Measurements from ENCODE around the gene IMMP2L. TPM values are rescaled to one million over a fixed set of nuclear protein-coding genes. Genes with fewer than 3 reads are reported as not detected.
"Not testable (repeated sequence)": the region's sequence is repeated elsewhere in the genome, so short reads cannot be mapped to it uniquely, and the experiment has no call there.

The IMMP2L gene
- polyA plus RNA-seq, 4 donors, result 10.5 to 20.1 (median 14.1) TPM

GRCh38 chr7:110669410-110669809 lies 892.9 kb downstream of the IMMP2L start:
- Histone ChIP-seq H3K27me3 (ENCODE audit: control insufficient read depth in 3 of 3, insufficient read depth in 3 of 3, low read length in 3 of 3) (no peaks in the 10 kb centered on the region), H3K9me3 (ENCODE audit: control insufficient read depth in 2 of 2, insufficient read depth in 1 of 2, low read depth in 1 of 2, low read length in 1 of 2) (peaks cover 0 to 20% of the 10 kb centered on the region in 2 donors), H3K4me1 (ENCODE audit: control insufficient read depth in 3 of 3, insufficient read depth in 2 of 3, low read depth in 1 of 3, low read length in 2 of 3) (no peaks in the 10 kb centered on the region), H3K36me3 (ENCODE audit: control insufficient read depth in 3 of 3, insufficient read depth in 2 of 3, low read depth in 1 of 3, low read length in 3 of 3) (no peaks in the 10 kb centered on the region), H3K27ac (ENCODE audit: low read depth in 1 of 3, low read length in 2 of 3) (no peak overlapping the region), H3K4me3 (ENCODE audit: low read depth in 1 of 3, low read length in 3 of 3) (no peak overlapping the region)
- DNase-seq, result no peak
- WGBS, 3 donors, result 91 to 95% (median 93%) methylated on average over 5 of the region's 5 CpGs
- no peak for FAIRE-seq

GRCh38 chr7:110664803-110665202 lies 897.5 kb downstream of the IMMP2L start:
- Histone ChIP-seq H3K9me3 (ENCODE audit: control insufficient read depth in 2 of 2, insufficient read depth in 1 of 2, low read depth in 1 of 2, low read length in 1 of 2) (peaks cover 0 to 24% of the 10 kb centered on the region in 2 donors), H3K36me3 (ENCODE audit: control insufficient read depth in 3 of 3, insufficient read depth in 2 of 3, low read depth in 1 of 3, low read length in 3 of 3) (no peaks in the 10 kb centered on the region), H3K4me1 (ENCODE audit: control insufficient read depth in 3 of 3, insufficient read depth in 2 of 3, low read depth in 1 of 3, low read length in 2 of 3) (no peaks in the 10 kb centered on the region), H3K4me3 (ENCODE audit: low read depth in 1 of 3, low read length in 3 of 3) (no peak overlapping the region), H3K27me3 (ENCODE audit: control insufficient read depth in 3 of 3, insufficient read depth in 3 of 3, low read length in 3 of 3) (no peaks in the 10 kb centered on the region), H3K27ac (ENCODE audit: low read depth in 1 of 3, low read length in 2 of 3) (no peak overlapping the region)
- WGBS, 3 donors, result 81 to 96% (median 92%) methylated on average over 4 of the region's 4 CpGs
- no peak for FAIRE-seq
- DNase-seq, result no peak

GRCh38 chr7:110660637-110661036 lies 901.7 kb downstream of the IMMP2L start:
- DNase-seq; H3K27me3 ChIP-seq (ENCODE audit: control insufficient read depth in 3 of 3, insufficient read depth in 3 of 3, low read length in 3 of 3); H3K4me3 ChIP-seq (ENCODE audit: low read depth in 1 of 3, low read length in 3 of 3); H3K4me1 ChIP-seq (ENCODE audit: control insufficient read depth in 3 of 3, insufficient read depth in 2 of 3, low read depth in 1 of 3, low read length in 2 of 3); FAIRE-seq; H3K36me3 ChIP-seq (ENCODE audit: control insufficient read depth in 3 of 3, insufficient read depth in 2 of 3, low read depth in 1 of 3, low read length in 3 of 3); H3K27ac ChIP-seq (ENCODE audit: low read depth in 1 of 3, low read length in 2 of 3): not testable (repeated sequence)
- H3K9me3 ChIP-seq (ENCODE audit: control insufficient read depth in 2 of 2, insufficient read depth in 1 of 2, low read depth in 1 of 2, low read length in 1 of 2), result peaks cover 0 to 27% of the 10 kb centered on the region in 2 donors
- 86 to 91% (median 87%) methylated on average over 7 of the region's 7 CpGs for WGBS, 3 donors

- Histone ChIP-seq H3K9me3 (ENCODE audit: control insufficient read depth in 2 of 2, insufficient read depth in 1 of 2, low read depth in 1 of 2, low read length in 1 of 2) (no peaks in the 10 kb centered on the region), H3K27ac (ENCODE audit: low read depth in 1 of 3, low read length in 2 of 3) (no peak overlapping the region), H3K4me1 (ENCODE audit: control insufficient read depth in 3 of 3, insufficient read depth in 2 of 3, low read depth in 1 of 3, low read length in 2 of 3) (no peaks in the 10 kb centered on the region), H3K4me3 (ENCODE audit: low read depth in 1 of 3, low read length in 3 of 3) (no peak overlapping the region), H3K27me3 (ENCODE audit: control insufficient read depth in 3 of 3, insufficient read depth in 3 of 3, low read length in 3 of 3) (no peaks in the 10 kb centered on the region), H3K36me3 (ENCODE audit: control insufficient read depth in 3 of 3, insufficient read depth in 2 of 3, low read depth in 1 of 3, low read length in 3 of 3) (no peaks in the 10 kb centered on the region)
- FAIRE-seq (no peak), DNase-seq (no peak)
- WGBS, 3 donors, result 73 to 79% (median 77%) methylated on average over 3 of the region's 3 CpGs
Observed at GRCh38 chr7:110650328-110650727, 912.0 kb downstream of the IMMP2L start.

- DNase-seq (no peak), FAIRE-seq (no peak)
- H3K27ac ChIP-seq (ENCODE audit: low read depth in 1 of 3, low read length in 2 of 3), result no peak overlapping the region
- no peak overlapping the region for H3K4me3 ChIP-seq (ENCODE audit: low read depth in 1 of 3, low read length in 3 of 3)
- H3K9me3 ChIP-seq (ENCODE audit: control insufficient read depth in 2 of 2, insufficient read depth in 1 of 2, low read depth in 1 of 2, low read length in 1 of 2), result no peaks in the 10 kb centered on the region
- H3K27me3 ChIP-seq (ENCODE audit: control insufficient read depth in 3 of 3, insufficient read depth in 3 of 3, low read length in 3 of 3), result no peaks in the 10 kb centered on the region
- no peaks in the 10 kb centered on the region for H3K4me1 ChIP-seq (ENCODE audit: control insufficient read depth in 3 of 3, insufficient read depth in 2 of 3, low read depth in 1 of 3, low read length in 2 of 3)
- WGBS, 3 donors, result 86 to 92% (median 89%) methylated on average over 4 of the region's 4 CpGs
- H3K36me3 ChIP-seq (ENCODE audit: control insufficient read depth in 3 of 3, insufficient read depth in 2 of 3, low read depth in 1 of 3, low read length in 3 of 3), result no peaks in the 10 kb centered on the region
Observed at GRCh38 chr7:110647266-110647665, 915.0 kb downstream of the IMMP2L start.

- Histone ChIP-seq H3K4me1 (ENCODE audit: control insufficient read depth in 3 of 3, insufficient read depth in 2 of 3, low read depth in 1 of 3, low read length in 2 of 3) (no peaks in the 10 kb centered on the region), H3K27ac (ENCODE audit: low read depth in 1 of 3, low read length in 2 of 3) (no peak overlapping the region), H3K4me3 (ENCODE audit: low read depth in 1 of 3, low read length in 3 of 3) (no peak overlapping the region), H3K36me3 (ENCODE audit: control insufficient read depth in 3 of 3, insufficient read depth in 2 of 3, low read depth in 1 of 3, low read length in 3 of 3) (no peaks in the 10 kb centered on the region), H3K9me3 (ENCODE audit: control insufficient read depth in 2 of 2, insufficient read depth in 1 of 2, low read depth in 1 of 2, low read length in 1 of 2) (no peaks in the 10 kb centered on the region), H3K27me3 (ENCODE audit: control insufficient read depth in 3 of 3, insufficient read depth in 3 of 3, low read length in 3 of 3) (no peaks in the 10 kb centered on the region)
- FAIRE-seq (no peak), DNase-seq (no peak)
- WGBS, 3 donors, result 72 to 84% (median 78%) methylated on average over 2 of the region's 2 CpGs
Observed at GRCh38 chr7:110646804-110647203, 915.5 kb downstream of the IMMP2L start.

GRCh38 chr7:110645616-110646015 lies 916.7 kb downstream of the IMMP2L start:
- no peak for FAIRE-seq
- Histone ChIP-seq H3K9me3 (ENCODE audit: control insufficient read depth in 2 of 2, insufficient read depth in 1 of 2, low read depth in 1 of 2, low read length in 1 of 2) (no peaks in the 10 kb centered on the region), H3K4me3 (ENCODE audit: low read depth in 1 of 3, low read length in 3 of 3) (no peak overlapping the region), H3K4me1 (ENCODE audit: control insufficient read depth in 3 of 3, insufficient read depth in 2 of 3, low read depth in 1 of 3, low read length in 2 of 3) (no peaks in the 10 kb centered on the region), H3K36me3 (ENCODE audit: control insufficient read depth in 3 of 3, insufficient read depth in 2 of 3, low read depth in 1 of 3, low read length in 3 of 3) (no peaks in the 10 kb centered on the region), H3K27ac (ENCODE audit: low read depth in 1 of 3, low read length in 2 of 3) (no peak overlapping the region), H3K27me3 (ENCODE audit: control insufficient read depth in 3 of 3, insufficient read depth in 3 of 3, low read length in 3 of 3) (no peaks in the 10 kb centered on the region)
- WGBS, 3 donors, result 88 to 96% (median 91%) methylated on average over 2 of the region's 2 CpGs
- no peak for DNase-seq

- FAIRE-seq, result no peak
- Histone ChIP-seq H3K4me3 (ENCODE audit: low read depth in 1 of 3, low read length in 3 of 3) (no peak overlapping the region), H3K36me3 (ENCODE audit: control insufficient read depth in 3 of 3, insufficient read depth in 2 of 3, low read depth in 1 of 3, low read length in 3 of 3) (no peaks in the 10 kb centered on the region), H3K27me3 (ENCODE audit: control insufficient read depth in 3 of 3, insufficient read depth in 3 of 3, low read length in 3 of 3) (no peaks in the 10 kb centered on the region), H3K27ac (ENCODE audit: low read depth in 1 of 3, low read length in 2 of 3) (no peak overlapping the region), H3K9me3 (ENCODE audit: control insufficient read depth in 2 of 2, insufficient read depth in 1 of 2, low read depth in 1 of 2, low read length in 1 of 2) (no peaks in the 10 kb centered on the region), H3K4me1 (ENCODE audit: control insufficient read depth in 3 of 3, insufficient read depth in 2 of 3, low read depth in 1 of 3, low read length in 2 of 3) (no peaks in the 10 kb centered on the region)
- WGBS, 3 donors, result 65 to 72% (median 71%) methylated on average over 3 of the region's 3 CpGs
- no peak for DNase-seq
Observed at GRCh38 chr7:110645060-110645459, 917.2 kb downstream of the IMMP2L start.

GRCh38 chr7:110637252-110637651 lies 925.0 kb downstream of the IMMP2L start:
- DNase-seq, result no peak
- no peak overlapping the region for H3K4me3 ChIP-seq (ENCODE audit: low read depth in 1 of 3, low read length in 3 of 3)
- WGBS, 3 donors, result 78 to 88% (median 79%) methylated on average over 5 of the region's 5 CpGs
- H3K4me1 ChIP-seq (ENCODE audit: control insufficient read depth in 3 of 3, insufficient read depth in 2 of 3, low read depth in 1 of 3, low read length in 2 of 3), result no peaks in the 10 kb centered on the region
- H3K27ac ChIP-seq (ENCODE audit: low read depth in 1 of 3, low read length in 2 of 3), result no peak overlapping the region
- H3K9me3 ChIP-seq (ENCODE audit: control insufficient read depth in 2 of 2, insufficient read depth in 1 of 2, low read depth in 1 of 2, low read length in 1 of 2), result no peaks in the 10 kb centered on the region
- no peaks in the 10 kb centered on the region for H3K36me3 ChIP-seq (ENCODE audit: control insufficient read depth in 3 of 3, insufficient read depth in 2 of 3, low read depth in 1 of 3, low read length in 3 of 3)
- no peak for FAIRE-seq
- H3K27me3 ChIP-seq (ENCODE audit: control insufficient read depth in 3 of 3, insufficient read depth in 3 of 3, low read length in 3 of 3), result no peaks in the 10 kb centered on the region

Data from small intestine (tissue), 7 donors.